Measurements from ENCODE around the gene CYP27B1. TPM values are rescaled to one million over a fixed set of nuclear protein-coding genes. Genes with fewer than 3 reads are reported as not detected.
"Not testable (repeated sequence)": the region's sequence is repeated elsewhere in the genome, so short reads cannot be mapped to it uniquely, and the experiment has no call there.

CYP27B1 gene
- total RNA-seq, 1 donor from 2014 or later, result 4.2 TPM

DNA sequence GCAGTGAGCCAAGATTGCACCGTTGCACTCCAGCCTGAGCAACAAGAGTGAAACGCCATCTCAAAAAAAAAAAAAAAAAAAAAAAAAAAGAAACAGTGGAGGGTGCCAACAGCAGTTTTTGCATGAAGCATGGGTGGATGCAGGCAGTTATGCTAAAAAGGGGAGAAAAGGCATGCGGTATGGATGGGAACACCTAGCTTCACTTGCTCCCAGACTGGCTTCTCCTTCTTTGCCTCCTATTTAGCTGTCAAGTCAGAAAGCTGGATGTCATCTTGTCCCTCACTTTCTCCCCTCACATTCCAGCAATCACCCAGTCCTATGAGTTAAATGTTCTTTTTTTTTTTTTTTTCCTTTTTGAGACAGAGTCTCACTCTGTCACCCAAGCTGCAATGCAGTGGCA lies 8.2 kb upstream of the CYP27B1 start:
- Mint-ChIP-seq H3K27ac (ENCODE audit: unreplicated experiment) (no peak overlapping the region), H3K36me3 (ENCODE audit: low read depth) (peaks cover 7% of the 10 kb centered on the region), H3K27me3 (ENCODE audit: low read depth) (peaks cover 6% of the 10 kb centered on the region), H3K9me3 (no peaks in the 10 kb centered on the region), H3K4me3 (peak overlapping the region; percentile 71), H3K4me1 (peaks cover 21% of the 10 kb centered on the region)
- TF ChIP-seq, protein P1, sequence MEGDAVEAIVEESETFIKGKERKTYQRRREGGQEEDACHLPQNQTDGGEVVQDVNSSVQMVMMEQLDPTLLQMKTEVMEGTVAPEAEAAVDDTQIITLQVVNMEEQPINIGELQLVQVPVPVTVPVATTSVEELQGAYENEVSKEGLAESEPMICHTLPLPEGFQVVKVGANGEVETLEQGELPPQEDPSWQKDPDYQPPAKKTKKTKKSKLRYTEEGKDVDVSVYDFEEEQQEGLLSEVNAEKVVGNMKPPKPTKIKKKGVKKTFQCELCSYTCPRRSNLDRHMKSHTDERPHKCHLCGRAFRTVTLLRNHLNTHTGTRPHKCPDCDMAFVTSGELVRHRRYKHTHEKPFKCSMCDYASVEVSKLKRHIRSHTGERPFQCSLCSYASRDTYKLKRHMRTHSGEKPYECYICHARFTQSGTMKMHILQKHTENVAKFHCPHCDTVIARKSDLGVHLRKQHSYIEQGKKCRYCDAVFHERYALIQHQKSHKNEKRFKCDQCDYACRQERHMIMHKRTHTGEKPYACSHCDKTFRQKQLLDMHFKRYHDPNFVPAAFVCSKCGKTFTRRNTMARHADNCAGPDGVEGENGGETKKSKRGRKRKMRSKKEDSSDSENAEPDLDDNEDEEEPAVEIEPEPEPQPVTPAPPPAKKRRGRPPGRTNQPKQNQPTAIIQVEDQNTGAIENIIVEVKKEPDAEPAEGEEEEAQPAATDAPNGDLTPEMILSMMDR (conservative IDR thresholded peaks at IDR 0.05), result no peak
- no peak for DNase-seq (ENCODE audit: low read depth, low spot score)

DNA sequence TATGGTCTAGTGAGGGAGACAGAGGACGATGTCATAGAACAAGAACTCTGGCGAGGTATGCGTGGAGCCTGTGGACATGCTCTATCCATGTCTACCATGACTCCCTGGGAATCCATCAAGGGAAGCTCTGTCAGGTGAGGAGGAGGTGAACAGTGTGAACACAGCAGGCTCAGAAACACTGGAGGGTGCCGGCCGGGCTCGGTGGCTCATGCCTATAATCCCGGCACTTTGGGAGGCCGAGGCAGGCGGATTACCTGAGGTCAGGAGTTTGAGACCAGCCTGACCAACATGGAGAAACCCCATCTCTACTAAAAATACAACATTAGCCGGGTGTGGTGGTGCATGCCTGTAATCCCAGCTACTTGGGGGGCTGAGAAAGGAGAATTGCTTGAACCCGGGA lies 7.8 kb upstream of the CYP27B1 start:
- Mint-ChIP-seq H3K4me3 (peak overlapping the region; percentile 74), H3K4me1 (peaks cover 21% of the 10 kb centered on the region)
- not testable (repeated sequence) for H3K27me3 Mint-ChIP-seq (ENCODE audit: low read depth); H3K36me3 Mint-ChIP-seq (ENCODE audit: low read depth); H3K9me3 Mint-ChIP-seq; H3K27ac Mint-ChIP-seq (ENCODE audit: unreplicated experiment); DNase-seq (ENCODE audit: low read depth, low spot score)

DNA sequence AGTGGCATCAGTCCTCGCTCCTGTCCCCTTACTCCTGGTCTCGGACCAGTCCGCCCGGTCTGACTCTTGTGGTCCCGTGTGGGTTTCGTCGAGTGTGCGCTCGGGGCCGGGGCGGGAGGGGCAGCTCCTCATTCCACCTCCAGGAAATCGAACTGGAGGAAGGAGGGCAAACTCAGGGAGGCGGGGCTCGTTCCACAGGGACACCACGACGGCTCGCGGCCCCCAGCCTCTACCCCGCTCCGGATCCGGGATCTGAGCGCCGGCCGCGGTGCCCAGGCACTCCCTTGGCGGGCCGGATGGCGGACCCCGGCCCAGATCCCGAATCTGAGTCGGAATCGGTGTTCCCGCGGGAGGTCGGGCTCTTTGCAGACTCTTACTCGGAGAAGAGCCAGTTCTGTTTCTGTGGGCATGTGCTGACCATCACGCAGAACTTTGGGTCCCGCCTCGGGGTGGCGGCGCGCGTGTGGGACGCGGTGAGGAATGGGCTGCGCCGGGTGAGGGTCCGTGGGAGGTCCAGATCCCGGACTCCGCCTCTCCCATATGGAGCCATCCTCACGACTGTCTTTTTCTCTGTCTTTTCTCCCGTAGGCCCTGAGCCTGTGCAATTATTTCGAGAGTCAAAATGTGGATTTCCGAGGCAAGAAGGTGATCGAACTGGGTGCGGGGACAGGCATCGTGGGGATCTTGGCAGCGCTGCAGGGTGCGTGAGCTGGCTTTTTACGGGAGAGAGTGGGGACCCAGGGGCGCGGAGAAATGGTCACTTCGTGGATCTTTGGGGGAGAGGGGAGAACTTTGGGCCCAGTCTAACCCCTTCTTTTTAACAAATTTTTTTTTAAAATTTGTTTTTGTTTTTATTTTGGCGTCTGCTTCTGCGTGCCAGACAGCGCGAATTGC lies 5.8 kb upstream of the CYP27B1 start, which contains the start of gene EEF1AKMT3:
EEF1AKMT3 (plus strand) TSS at position 186 of the 894 bp plus-strand sequence; CDS start at position 297, 111 bp downstream.
- Mint-ChIP-seq H3K9me3 (no peaks in the 10 kb centered on the region), H3K27me3 (ENCODE audit: low read depth) (peaks cover 19% of the 10 kb centered on the region), H3K4me3 (peak within 1 kb of the TSS; percentile 99), H3K36me3 (ENCODE audit: low read depth) (peaks cover 14% of the 10 kb centered on the region), H3K27ac (ENCODE audit: unreplicated experiment) (peak within 1 kb of the TSS; percentile 100), H3K4me1 (peaks cover 21% of the 10 kb centered on the region)
- TF ChIP-seq, protein P1 (conservative IDR thresholded peaks at IDR 0.05), result no peak
- DNase-seq (ENCODE audit: low read depth, low spot score), result peak; percentile 34

DNA sequence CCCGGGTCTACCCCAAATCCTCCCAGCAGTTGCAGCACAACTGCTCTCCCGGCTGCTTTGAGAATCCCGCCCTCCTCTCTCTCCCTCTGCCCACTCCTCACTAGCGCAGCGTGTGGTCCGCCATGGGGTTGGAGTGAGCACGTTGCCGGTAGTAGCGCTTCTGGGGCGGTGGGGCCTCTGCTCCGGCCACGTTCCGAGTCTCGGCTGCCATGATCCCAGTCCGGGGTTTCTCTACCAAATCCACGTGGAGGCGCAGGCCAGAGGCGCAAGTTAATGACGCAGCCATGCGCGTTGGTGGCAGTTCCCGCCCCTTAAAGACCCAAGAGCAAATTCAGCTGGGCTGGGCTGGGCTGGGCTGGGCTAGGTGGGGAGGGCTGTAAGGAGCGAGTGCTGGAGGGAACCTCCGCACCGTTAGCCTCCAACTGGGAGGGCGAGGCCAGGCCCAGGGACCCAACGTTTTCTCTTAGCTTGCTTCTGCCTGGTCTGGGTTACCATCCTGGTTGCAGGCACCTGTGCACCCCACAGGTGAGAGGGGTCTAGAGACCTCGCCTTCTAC lies 5.1 kb upstream of the CYP27B1 start, which contains the start of gene METTL1:
METTL1 (minus strand) TSS at position 233 of the 556 bp plus-strand sequence; CDS start at position 211, 22 bp downstream.
- DNase-seq (ENCODE audit: low read depth, low spot score), result peak; percentile 89
- Mint-ChIP-seq H3K4me1 (peaks cover 22% of the 10 kb centered on the region), H3K27ac (ENCODE audit: unreplicated experiment) (peak within 1 kb of the TSS; percentile 100), H3K4me3 (peak within 1 kb of the TSS; percentile 99), H3K36me3 (ENCODE audit: low read depth) (peaks cover 14% of the 10 kb centered on the region), H3K9me3 (no peaks in the 10 kb centered on the region), H3K27me3 (ENCODE audit: low read depth) (peaks cover 26% of the 10 kb centered on the region)
- TF ChIP-seq, protein P1 (conservative IDR thresholded peaks at IDR 0.05), result no peak

DNA sequence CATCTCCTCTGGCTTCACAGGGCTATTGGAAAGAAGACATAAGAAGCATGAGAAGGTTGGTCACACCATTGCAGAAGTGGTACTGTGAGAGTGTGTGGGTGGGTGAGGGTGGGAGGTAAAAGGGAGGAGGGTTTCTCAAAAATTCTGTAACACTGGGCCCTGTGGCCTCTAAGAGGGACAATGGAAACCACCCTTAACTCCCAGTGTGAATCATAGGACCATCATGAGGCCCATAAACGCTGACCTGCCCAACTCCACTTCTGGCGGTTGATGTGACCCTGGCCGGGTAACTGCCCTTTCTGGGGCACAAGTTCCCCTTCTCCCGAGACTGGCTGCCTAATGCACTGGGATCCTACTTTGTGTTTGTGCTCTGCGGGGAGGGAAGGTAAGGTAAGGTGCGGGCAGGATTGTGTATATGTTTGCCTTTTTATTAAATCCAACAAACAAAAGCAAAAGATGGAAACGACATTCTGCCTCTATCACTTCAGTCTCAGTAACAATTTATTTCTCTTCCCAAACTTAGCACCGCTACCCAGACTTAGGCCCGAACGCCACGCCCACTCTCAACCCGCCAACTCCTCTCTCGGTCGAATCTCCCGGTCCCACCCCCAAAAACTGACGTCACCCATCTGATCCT lies 4.5 kb upstream of the CYP27B1 start:
- TF ChIP-seq, protein P1 (conservative IDR thresholded peaks at IDR 0.05), result no peak
- peak overlapping the region; percentile 100 for H3K27ac Mint-ChIP-seq (ENCODE audit: unreplicated experiment)
- peak overlapping the region; percentile 99 for H3K4me3 Mint-ChIP-seq
- peak; percentile 75 for DNase-seq (ENCODE audit: low read depth, low spot score)
- H3K4me1 Mint-ChIP-seq, result peaks cover 28% of the 10 kb centered on the region
- peaks cover 14% of the 10 kb centered on the region for H3K36me3 Mint-ChIP-seq (ENCODE audit: low read depth)
- H3K27me3 Mint-ChIP-seq (ENCODE audit: low read depth), result peaks cover 32% of the 10 kb centered on the region
- H3K9me3 Mint-ChIP-seq, result no peaks in the 10 kb centered on the region

All from neural crest cell (in vitro differentiated cells).